ENCODE results near the gene ANKFN1. TPM values are rescaled to one million over a fixed set of nuclear protein-coding genes. Genes with fewer than 3 reads are reported as not detected.
"Not testable (repeated sequence)": the region's sequence is repeated elsewhere in the genome, so short reads cannot be mapped to it uniquely, and the experiment has no call there.

ANKFN1 gene
- total RNA-seq, 1 donor from 2014 or later, result 0.75 TPM

DNA sequence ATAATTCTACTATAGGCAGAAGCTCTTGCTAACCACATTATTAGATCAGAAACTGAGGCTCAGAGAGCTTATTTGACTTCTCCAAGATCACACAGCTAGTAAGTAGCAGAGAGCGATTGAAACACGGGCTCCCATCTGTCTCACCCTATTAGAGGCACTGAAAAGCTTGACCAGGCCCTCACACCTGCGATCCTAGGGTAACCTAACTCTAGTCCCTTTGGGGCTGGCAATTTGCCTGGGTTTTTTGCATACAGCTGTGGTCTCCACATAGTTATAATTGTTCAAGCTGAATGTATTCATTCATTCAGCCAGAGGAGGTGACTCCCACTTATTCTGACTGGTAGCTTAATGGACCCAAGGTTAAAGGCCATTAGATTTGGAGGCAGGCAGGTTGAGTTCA is 121.2 kb downstream of the ANKFN1 start:
- Histone ChIP-seq H3K27ac (no peak overlapping the region), H3K4me3 (no peak overlapping the region), H3K27me3 (no peaks in the 10 kb centered on the region), H3K4me1 (no peaks in the 10 kb centered on the region), H3K9me3 (no peaks in the 10 kb centered on the region), H3K36me3 (no peaks in the 10 kb centered on the region)
- no peak for DNase-seq
- TF ChIP-seq, protein P1, sequence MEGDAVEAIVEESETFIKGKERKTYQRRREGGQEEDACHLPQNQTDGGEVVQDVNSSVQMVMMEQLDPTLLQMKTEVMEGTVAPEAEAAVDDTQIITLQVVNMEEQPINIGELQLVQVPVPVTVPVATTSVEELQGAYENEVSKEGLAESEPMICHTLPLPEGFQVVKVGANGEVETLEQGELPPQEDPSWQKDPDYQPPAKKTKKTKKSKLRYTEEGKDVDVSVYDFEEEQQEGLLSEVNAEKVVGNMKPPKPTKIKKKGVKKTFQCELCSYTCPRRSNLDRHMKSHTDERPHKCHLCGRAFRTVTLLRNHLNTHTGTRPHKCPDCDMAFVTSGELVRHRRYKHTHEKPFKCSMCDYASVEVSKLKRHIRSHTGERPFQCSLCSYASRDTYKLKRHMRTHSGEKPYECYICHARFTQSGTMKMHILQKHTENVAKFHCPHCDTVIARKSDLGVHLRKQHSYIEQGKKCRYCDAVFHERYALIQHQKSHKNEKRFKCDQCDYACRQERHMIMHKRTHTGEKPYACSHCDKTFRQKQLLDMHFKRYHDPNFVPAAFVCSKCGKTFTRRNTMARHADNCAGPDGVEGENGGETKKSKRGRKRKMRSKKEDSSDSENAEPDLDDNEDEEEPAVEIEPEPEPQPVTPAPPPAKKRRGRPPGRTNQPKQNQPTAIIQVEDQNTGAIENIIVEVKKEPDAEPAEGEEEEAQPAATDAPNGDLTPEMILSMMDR (IDR thresholded peaks at IDR 0.05), result no peak
- no peak for ATAC-seq
- intact Hi-C loops (cut with DNase I), result no loop called here

DNA sequence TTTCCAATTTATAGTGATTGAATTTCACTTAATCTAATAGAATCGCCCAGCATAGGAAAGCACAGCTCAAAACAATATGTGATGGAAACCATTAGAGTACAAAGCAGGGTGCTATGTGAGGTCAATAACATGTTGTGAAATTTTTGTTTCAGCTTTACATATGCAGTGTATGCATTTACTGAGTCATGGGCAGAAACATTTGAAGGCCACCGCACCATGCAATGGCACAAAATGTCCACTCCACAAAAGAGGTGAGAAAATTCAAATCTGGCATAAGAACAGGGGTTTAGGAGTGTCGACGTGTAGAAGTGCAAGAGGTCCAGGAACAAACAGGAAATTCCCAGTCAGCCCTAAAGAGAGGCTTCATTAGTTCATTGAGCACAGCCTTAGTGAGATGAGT is 131.2 kb downstream of the ANKFN1 start:
- no peak for ATAC-seq
- Histone ChIP-seq H3K36me3 (no peaks in the 10 kb centered on the region), H3K4me1 (no peaks in the 10 kb centered on the region), H3K4me3 (no peak overlapping the region), H3K27me3 (no peaks in the 10 kb centered on the region), H3K27ac (no peak overlapping the region), H3K9me3 (no peaks in the 10 kb centered on the region)
- TF ChIP-seq, protein P1 (IDR thresholded peaks at IDR 0.05), result no peak
- intact Hi-C loops (cut with DNase I), result no loop called here
- DNase-seq, result no peak

DNA sequence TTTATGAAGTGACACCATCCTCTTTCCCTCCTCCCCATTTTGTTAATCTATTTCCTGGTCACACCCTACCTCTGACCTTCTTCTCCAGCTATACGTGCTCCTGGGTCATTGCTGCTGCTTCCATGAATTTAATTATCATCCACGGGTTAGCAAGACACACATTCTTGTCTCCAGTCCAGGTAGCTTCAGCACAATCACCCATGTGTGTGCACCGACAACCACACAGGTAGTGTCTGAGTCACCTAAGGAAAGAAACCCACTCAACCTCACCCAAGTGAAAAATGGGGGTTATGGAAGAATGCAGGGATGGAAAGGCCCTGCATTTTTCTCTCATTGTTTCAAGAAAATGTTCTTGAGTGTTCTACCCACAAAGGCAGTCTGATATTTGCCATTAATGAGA is 135.5 kb downstream of the ANKFN1 start:
- H3K27me3 ChIP-seq; H3K9me3 ChIP-seq; H3K27ac ChIP-seq; H3K4me3 ChIP-seq; intact Hi-C loops (cut with DNase I); ATAC-seq; H3K36me3 ChIP-seq; DNase-seq; H3K4me1 ChIP-seq: not testable (repeated sequence)

DNA sequence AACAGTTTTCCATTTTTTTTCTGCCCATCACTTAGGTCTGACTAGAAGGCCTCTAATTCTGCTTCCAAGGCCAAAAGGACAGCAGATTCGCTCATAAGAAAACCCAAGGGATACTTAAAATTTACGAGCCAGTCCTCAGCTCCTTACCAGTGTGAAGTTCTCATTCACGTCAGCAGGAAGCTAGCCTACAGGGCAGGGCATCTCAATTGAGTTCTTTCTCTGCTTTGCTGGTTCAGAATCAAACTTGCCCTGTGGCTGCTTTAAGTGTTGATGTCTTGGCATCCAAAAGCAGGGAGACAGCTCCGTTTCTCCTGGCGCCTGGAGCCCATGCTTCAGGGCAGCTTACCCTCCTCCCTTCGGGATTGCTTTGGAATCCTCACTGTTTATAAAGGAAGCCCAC is 136.0 kb downstream of the ANKFN1 start:
- DNase-seq (no peak), ATAC-seq (no peak)
- peaks cover 5% of the 10 kb centered on the region for H3K4me1 ChIP-seq

DNA sequence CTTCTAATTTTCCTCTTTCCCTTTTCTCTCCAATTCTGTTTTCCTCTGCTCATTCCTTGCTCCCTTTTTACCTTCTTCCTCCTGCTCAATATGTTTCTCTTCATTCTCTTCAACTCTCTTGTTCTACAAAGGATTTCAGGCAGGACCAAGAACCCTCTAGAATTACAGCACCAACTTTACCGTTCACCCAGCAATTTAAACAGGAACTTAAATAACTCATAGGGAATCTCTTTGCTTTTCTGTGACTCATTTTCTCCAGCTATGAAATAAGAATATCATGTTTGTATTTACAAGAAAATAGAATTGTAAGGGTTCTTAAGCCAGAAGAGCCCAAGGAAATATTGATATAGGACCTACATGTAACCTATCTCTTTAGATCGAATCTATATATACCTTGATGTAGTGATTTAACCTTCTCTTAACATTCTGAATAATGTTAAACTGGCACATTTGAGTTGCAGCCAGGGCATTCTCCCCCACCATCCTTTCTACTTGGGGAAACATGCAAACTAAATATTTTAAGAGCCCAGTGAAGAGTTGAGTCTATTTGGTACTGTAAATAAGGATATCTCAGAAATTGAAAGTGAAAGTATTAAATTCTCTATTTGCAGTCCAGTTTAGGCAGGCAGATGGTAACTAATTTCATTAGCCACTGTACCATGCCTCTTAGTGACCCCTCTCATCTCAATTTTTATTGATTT is 137.0 kb downstream of the ANKFN1 start:
- intact Hi-C loops (cut with DNase I), result no loop called here
- no peak for ATAC-seq

More for the DNA sequence above, 136.0 kb downstream of the ANKFN1 start:
- TF ChIP-seq, protein P1 (IDR thresholded peaks at IDR 0.05), result no peak
- Histone ChIP-seq H3K27ac (no peak overlapping the region), H3K27me3 (no peaks in the 10 kb centered on the region), H3K4me3 (no peak overlapping the region), H3K9me3 (no peaks in the 10 kb centered on the region), H3K36me3 (no peaks in the 10 kb centered on the region)
- intact Hi-C loops (cut with DNase I), result no loop called here

DNA sequence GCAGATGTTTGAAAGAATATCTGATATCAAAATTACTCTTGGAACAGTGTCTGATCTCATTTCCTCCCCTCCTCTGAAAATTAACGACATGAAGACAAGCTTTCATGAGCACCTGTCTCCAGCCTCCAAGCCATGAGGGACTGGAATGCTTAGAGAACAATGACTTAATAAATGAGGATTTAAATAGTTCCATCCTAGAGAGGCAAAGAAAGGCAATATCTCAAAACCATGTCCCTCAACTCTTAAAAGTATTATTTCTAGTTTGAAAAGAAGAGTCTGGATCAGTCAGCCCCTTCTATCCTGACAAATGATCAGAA is 137.5 kb downstream of the ANKFN1 start:
- Histone ChIP-seq H3K4me1 (peaks cover 5% of the 10 kb centered on the region), H3K27ac (no peak overlapping the region), H3K4me3 (peak overlapping the region; percentile 20), H3K36me3 (no peaks in the 10 kb centered on the region), H3K27me3 (no peaks in the 10 kb centered on the region), H3K9me3 (no peaks in the 10 kb centered on the region)
- TF ChIP-seq, protein P1 (IDR thresholded peaks at IDR 0.05), result no peak
- ATAC-seq (no peak), DNase-seq (no peak)
- intact Hi-C loops (cut with DNase I), result no loop called here

More for the DNA sequence above, 137.0 kb downstream of the ANKFN1 start:
- Histone ChIP-seq H3K27ac (no peak overlapping the region), H3K36me3 (no peaks in the 10 kb centered on the region), H3K4me1 (peaks cover 5% of the 10 kb centered on the region), H3K9me3 (no peaks in the 10 kb centered on the region), H3K4me3 (peak overlapping the region; percentile 20), H3K27me3 (no peaks in the 10 kb centered on the region)
- TF ChIP-seq, protein P1 (IDR thresholded peaks at IDR 0.05), result no peak
- DNase-seq, result no peak
